Spleen (tissue), 11 donors: ENCODE data around the gene RHOF. TPM values are rescaled to one million over a fixed set of nuclear protein-coding genes. Genes with fewer than 3 reads are reported as not detected.

Experiments used
- DNase-seq: peaks from one replicate; pipeline ENCODE4 v3.0.0-alpha.2; 2020
- H3K27ac ChIP-seq, 8 donors: fragments of 200-600 bp; sonication (generic) in 7 of 8; 1 replicate in 4 of 8; 2 replicates in 4 of 8; pipeline versions ENCODE4 v1.5.0 to v1.8.0; 2016 to 2021; ENCODE audit warnings: inconsistent platforms in 4 of 8, mild to moderate bottlenecking in 4 of 8, moderate library complexity in 1 of 8
- H3K27me3 ChIP-seq, 7 donors: fragments of 200-600 bp; sonication (generic) in 6 of 7; replicated peaks in 1 of 7; 1 replicate in 4 of 7; 2 replicates in 3 of 7; pipeline versions ENCODE4 v1.5.0 to v1.8.0; 2016 to 2021; ENCODE audit warnings: inconsistent platforms in 3 of 7, mild to moderate bottlenecking in 1 of 7
- H3K36me3 ChIP-seq, 6 donors: fragments of 200-600 bp; sonication (generic) in 5 of 6; 1 replicate in 4 of 6; 2 replicates in 2 of 6; pipeline versions ENCODE4 v1.5.0 to v1.8.0; 2016 to 2021; ENCODE audit warnings: inconsistent platforms in 2 of 6
- H3K4me1 ChIP-seq, 6 donors: fragments of 200-600 bp; sonication (generic) in 5 of 6; 1 replicate in 3 of 6; 2 replicates in 3 of 6; pipeline versions ENCODE4 v1.5.0 to v1.8.0; 2016 to 2021; ENCODE audit warnings: inconsistent platforms in 3 of 6
- H3K4me3 ChIP-seq, 8 donors: fragments of 200-600 bp; sonication (generic) in 7 of 8; 1 replicate in 4 of 8; 2 replicates in 4 of 8; pipeline versions ENCODE4 v1.5.0 to v1.8.0; 2016 to 2021; ENCODE audit warnings: inconsistent platforms in 4 of 8, mild to moderate bottlenecking in 4 of 8, moderate library complexity in 2 of 8
- H3K9me3 ChIP-seq, 8 donors: fragments of 200-600 bp; sonication (generic) in 7 of 8; 1 replicate in 4 of 8; 2 replicates in 4 of 8; pipeline versions ENCODE4 v1.5.0 to v1.8.0; 2016 to 2021; ENCODE audit warnings: inconsistent platforms in 4 of 8
- CTCF ChIP-seq, 11 experiments: fragments of 200-600 bp in 7 of 11; fragments of 450-650 bp in 4 of 11; sonication (generic) in 4 of 11; IDR thresholded peaks in 8 of 11; conservative IDR thresholded peaks in 3 of 11; 1 replicate in 7 of 11; 2 replicates in 4 of 11; pipeline versions ENCODE4 v1.4.0 to v1.8.0; 2016 to 2021; ENCODE audit warnings: antibody characterized with exemption in 11 of 11, inconsistent platforms in 4 of 11, mild to moderate bottlenecking in 1 of 11
- POLR2A ChIP-seq, 3 donors: fragments of 450-650 bp; IDR thresholded peaks; one replicate each; pipeline ENCODE4 v1.5.1; 2017; ENCODE audit warnings: antibody characterized with exemption in 3 of 3, mild to moderate bottlenecking in 1 of 3
- POLR2AphosphoS5 ChIP-seq, 3 donors: sonication (generic); formaldehyde crosslinking; IDR thresholded peaks; one replicate each; pipeline ENCODE4 v1.5.1; 2017; ENCODE audit warnings: antibody characterized with exemption in 3 of 3
- WGBS, 5 donors: extraction: QIAGEN DNeasy Blood & Tissue Kit in 3 of 5; methylation state at CpG; one replicate each; pipeline versions ENCODE4 v1.1.5 to v1.1.7; 2013 to 2018; 5-methylcytosine and 5-hydroxymethylcytosine counted together
- intact Hi-C: fragments of 100-400 bp; cut with DNase I; formaldehyde crosslinking; loops from one replicate; pipeline ENCODE4 v1.15.0; 2023; ENCODE audit warnings: low total_unique reads
- polyA plus RNA-seq, 3 donors: library from polyadenylated mRNA; stranded (reverse); fragments of 200-250 nt; gene quantifications; one replicate each; pipeline ENCODE4 v1.2.1, GENCODE V29; 2013
- total RNA-seq, 7 donors: library from RNA; depleted of rRNA in 3 of 7; stranded (reverse); fragments of >200 nt in 3 of 7; fragmentation: NEBNext Ultra II Directional in 4 of 7; extraction: Animal tissue kit (Norgen Biotek cat#: 25700) in 4 of 7; gene quantifications; one replicate each; pipeline versions ENCODE4 v1.1.0 to v1.2.1, GENCODE V29; 2016 to 2021
- donor health status: healthy with polysubstance abuse.
- donor health status: DM: no; HTN: no; CAD: no; lungs with moderate emphysema.
- donor health status: DM: no; HTN: no; CAD: no.
- donor health status: Bipolar disorder and iron deficiency.
- donor health status: healthy.
- donor health status: DM: no; HTN: no; CAD: no.
- donor health status: DM: yes; HTN: yes; CAD: no.

The RHOF gene
- total and polyA plus RNA-seq, 10 donors = 18.4 to 71.7 (median 52.6) TPM

- Histone ChIP-seq H3K4me3 (peak overlapping the region in 7 of 8 donors; percentile 6 to 80 (median 26)), H3K36me3 (peaks cover 0 to 17% (median 0%) of the 10 kb centered on the region in 6 donors), H3K4me1 (peaks cover 71 to 100% (median 99%) of the 10 kb centered on the region in 6 donors), H3K27ac (peak overlapping the region; percentile 93 to 100 (median 100)), H3K27me3 (no peaks in the 10 kb centered on the region), H3K9me3 (no peaks in the 10 kb centered on the region)
- TF ChIP-seq POLR2AphosphoS5 (IDR thresholded peaks at IDR 0.05) (peak; percentile 84 to 88 (median 85)), CTCF (IDR thresholded peaks at IDR 0.05 in 8 of 11, conservative IDR thresholded peaks at IDR 0.05 in 3 of 11) (peak in 4 of 11 experiments; percentile 20 to 41 (median 28)), POLR2A (IDR thresholded peaks at IDR 0.05) (peak in 1 of 3 donors; percentile 27)
- 3 to 16% (median 8%) methylated on average over 11 to 13 of the region's 13 CpGs for WGBS, 5 donors
- peak; percentile 93 for DNase-seq
- intact Hi-C loops = no loop called here
Observed at GRCh38 chr12:121789233-121789781, 4.2 kb downstream of the RHOF start.

GRCh38 chr12:121788176-121788818 lies 5.2 kb downstream of the RHOF start:
- intact Hi-C loops = no loop called here
- Histone ChIP-seq H3K4me1 (peaks cover 71 to 100% (median 99%) of the 10 kb centered on the region in 6 donors), H3K27me3 (no peaks in the 10 kb centered on the region), H3K27ac (peak overlapping the region; percentile 93 to 100 (median 100)), H3K36me3 (peaks cover 0 to 17% (median 0%) of the 10 kb centered on the region in 6 donors), H3K4me3 (peak overlapping the region in 2 of 8 donors; percentile 26 to 80), H3K9me3 (no peaks in the 10 kb centered on the region)
- no peak for DNase-seq
- no peak for TF ChIP-seq POLR2AphosphoS5 (IDR thresholded peaks at IDR 0.05)
- TF ChIP-seq CTCF (IDR thresholded peaks at IDR 0.05 in 8 of 11, conservative IDR thresholded peaks at IDR 0.05 in 3 of 11) = no peak
- no peak for TF ChIP-seq POLR2A (IDR thresholded peaks at IDR 0.05)
- 43 to 54% (median 51%) methylated on average over 6 to 7 of the region's 7 CpGs for WGBS, 5 donors

GRCh38 chr12:121787063-121788025 lies 6.1 kb downstream of the RHOF start:
- WGBS, 5 donors = 47 to 62% (median 59%) methylated on average over 16 to 17 of the region's 17 CpGs
- H3K9me3 ChIP-seq = no peaks in the 10 kb centered on the region
- H3K4me3 ChIP-seq = peak overlapping the region in 2 of 8 donors; percentile 2 to 80
- intact Hi-C loops = no loop called here
- H3K4me1 ChIP-seq = peaks cover 72 to 100% (median 99%) of the 10 kb centered on the region in 6 donors
- peaks cover 0 to 17% (median 0%) of the 10 kb centered on the region in 6 donors for H3K36me3 ChIP-seq
- H3K27ac ChIP-seq = peak overlapping the region; percentile 93 to 100 (median 100)
- TF ChIP-seq POLR2AphosphoS5 (IDR thresholded peaks at IDR 0.05) = peak in 2 of 3 donors; percentile 80 to 84
- TF ChIP-seq CTCF (IDR thresholded peaks at IDR 0.05 in 8 of 11, conservative IDR thresholded peaks at IDR 0.05 in 3 of 11) = no peak
- no peak for TF ChIP-seq POLR2A (IDR thresholded peaks at IDR 0.05)
- H3K27me3 ChIP-seq = no peaks in the 10 kb centered on the region
- DNase-seq = peak; percentile 91
